IMR-90 (cell line): ENCODE results near the gene RPS3. TPM values are rescaled to one million over a fixed set of nuclear protein-coding genes. Genes with fewer than 3 reads are reported as not detected.

Experiments
- ATAC-seq: fragments of 200-7000 bp; cut with Tn5 transposase; 2 replicates; pipeline ENCODE4 v1.9.1; 2020; ENCODE audit warnings: low read depth, mild to moderate bottlenecking, moderate library complexity
- BruUV-seq: library from RNA; stranded (reverse); fragments of 400-500 nt; replicated peaks from 2 replicates; lab custom pipeline; 2021; lab: Mats Ljungman, UMichigan
- CTCF ChIA-PET: fragments of 300-600 bp; formaldehyde crosslinking; extraction: SDS; loops from one replicate; lab custom pipeline; 2021; ENCODE audit warnings: antibody characterized with exemption; lab: Yijun Ruan, JAX
- POLR2A ChIA-PET: fragments of 300-600 bp; sonication (Branson Sonifier 250); formaldehyde crosslinking; loops from one replicate; lab custom pipeline; 2022; ENCODE audit warnings: antibody characterized with exemption; ENCODE audit not compliant: unreplicated experiment; lab: Charles Lee
- DNase-seq: peaks from one replicate; pipeline ENCODE4 v3.0.0; 2013
- H2AFZ ChIP-seq: replicated peaks from 2 replicates; pipeline ENCODE3; 2013; ENCODE audit warnings: low read length, mild to moderate bottlenecking; ENCODE audit not compliant: poor library complexity
- H2AK5ac ChIP-seq: 2 replicates; pipeline ENCODE4 v1.6.1; 2013; ENCODE audit warnings: low read depth, low read length, inconsistent platforms
- H2AK9ac ChIP-seq: replicated peaks from 2 replicates; pipeline ENCODE3; 2013; ENCODE audit warnings: mild to moderate bottlenecking, low read depth, low read length, moderate library complexity; ENCODE audit not compliant: poor library complexity
- H2BK120ac ChIP-seq: 2 replicates; pipeline ENCODE4 v1.6.1; 2013; ENCODE audit warnings: low read depth, low read length, inconsistent platforms
- H2BK15ac ChIP-seq: 3 replicates; pipeline ENCODE4 v1.6.1; 2013; ENCODE audit warnings: low read depth, low read length, inconsistent platforms
- H2BK20ac ChIP-seq: 2 replicates; pipeline ENCODE4 v1.6.1; 2013; ENCODE audit warnings: low read depth, mild to moderate bottlenecking, inconsistent platforms, low read length, moderate library complexity
- H2BK5ac ChIP-seq: 2 replicates; pipeline ENCODE4 v1.6.1; 2013; ENCODE audit warnings: mild to moderate bottlenecking, low read depth, low read length, inconsistent platforms; ENCODE audit not compliant: poor library complexity, severe bottlenecking
- H3K14ac ChIP-seq: replicated peaks from 2 replicates; pipeline ENCODE4 v1.6.1; 2013; ENCODE audit warnings: low read depth, low read length, inconsistent platforms
- H3K18ac ChIP-seq: 2 replicates; pipeline ENCODE4 v1.6.1; 2013; ENCODE audit warnings: low read depth, low read length, control low read depth
- H3K23ac ChIP-seq: 2 replicates; pipeline ENCODE4 v1.6.1; 2013; ENCODE audit warnings: low read depth, low read length, inconsistent platforms
- H3K27ac ChIP-seq: 2 replicates; pipeline ENCODE4 v1.5.1; 2013; ENCODE audit warnings: mild to moderate bottlenecking, control low read depth, low read length; ENCODE audit not compliant: insufficient read depth
- H3K27me3 ChIP-seq: 2 replicates; pipeline ENCODE4 v1.6.1; 2013; ENCODE audit warnings: low read length; ENCODE audit not compliant: control insufficient read depth, insufficient read depth
- H3K36me3 ChIP-seq: 2 replicates; pipeline ENCODE4 v1.6.1; 2013; ENCODE audit warnings: low read length, mixed read lengths; ENCODE audit not compliant: control insufficient read depth, insufficient read depth
- H3K4ac ChIP-seq: 2 replicates; pipeline ENCODE4 v1.6.1; 2013; ENCODE audit warnings: low read depth, low read length, inconsistent platforms
- H3K4me1 ChIP-seq: 2 replicates; pipeline ENCODE4 v1.6.1; 2013; ENCODE audit warnings: low read length, mixed read lengths; ENCODE audit not compliant: control insufficient read depth, insufficient read depth
- H3K4me2 ChIP-seq: 2 replicates; pipeline ENCODE4 v1.6.1; 2013; ENCODE audit warnings: low read depth, mild to moderate bottlenecking, control low read depth, low read length, moderate library complexity
- H3K4me3 ChIP-seq: 2 replicates; pipeline ENCODE4 v1.5.1; 2013; ENCODE audit warnings: low read depth, mild to moderate bottlenecking, control low read depth, low read length, moderate library complexity; ENCODE audit not compliant: insufficient read depth
- H3K56ac ChIP-seq: 2 replicates; pipeline ENCODE4 v1.6.1; 2013; ENCODE audit warnings: low read length, inconsistent platforms; ENCODE audit not compliant: insufficient read depth; ENCODE audit errors: extremely low read depth
- H3K79me1 ChIP-seq, 2 experiments: 2 replicates each; pipeline ENCODE4 v1.6.1; 2013; ENCODE audit warnings: low read length in 2 of 2, inconsistent platforms in 1 of 2, low read depth in 1 of 2
- H3K9ac ChIP-seq: 2 replicates; pipeline ENCODE4 v1.6.1; 2013; ENCODE audit warnings: low read depth, low read length, control low read depth
- H3K9me1 ChIP-seq: 2 replicates; pipeline ENCODE4 v1.6.1; 2013; ENCODE audit warnings: low read length, inconsistent platforms; ENCODE audit not compliant: insufficient read depth
- H3K9me3 ChIP-seq: 2 replicates; pipeline ENCODE4 v1.6.1; 2013; ENCODE audit warnings: low read length; ENCODE audit not compliant: control insufficient read depth, insufficient read depth
- H4K20me1 ChIP-seq: 2 replicates; pipeline ENCODE4 v1.6.1; 2013; ENCODE audit warnings: low read length, inconsistent platforms; ENCODE audit not compliant: insufficient read depth
- H4K5ac ChIP-seq: 2 replicates; pipeline ENCODE4 v1.6.1; 2013; ENCODE audit warnings: mild to moderate bottlenecking, low read depth, low read length, control low read depth
- H4K8ac ChIP-seq, 2 experiments: 2 replicates each; pipeline ENCODE4 v1.6.1; 2013; ENCODE audit warnings: low read depth in 2 of 2, low read length in 2 of 2, control low read depth in 1 of 2, inconsistent platforms in 1 of 2
- H4K91ac ChIP-seq: 2 replicates; pipeline ENCODE4 v1.6.1; 2013; ENCODE audit warnings: low read depth, low read length, inconsistent platforms; ENCODE audit not compliant: insufficient read depth
- MAZ ChIP-seq: IDR thresholded peaks from 2 replicates; pipeline ENCODE4 v1.6.1; 2012; ENCODE audit warnings: low read depth, mild to moderate bottlenecking, low read length, improper control_type of control experiment, moderate library complexity, borderline replicate concordance
- NFE2L2 ChIP-seq: fragments of 150-350 bp; IDR thresholded peaks from 2 replicates; pipeline ENCODE4 v1.6.1; 2016; ENCODE audit warnings: low read depth, mild to moderate bottlenecking, low read length
- WGBS, 2 experiments: methylation state at CpG; one replicate each; pipeline versions ENCODE4 v1.1.5 to v1.1.7; 2013; ENCODE audit warnings: missing lambda C conversion rate in 2 of 2; ENCODE audit not compliant: insufficient read length in 1 of 2; ENCODE audit errors: extremely low coverage in 2 of 2; 5-methylcytosine and 5-hydroxymethylcytosine counted together
- dilution Hi-C: fragments of 300-500 bp; cut with HindIII; formaldehyde crosslinking; loops from one replicate; pipeline ENCODE4 v1.14.3; 2018; ENCODE audit warnings: low sequenced_read_pairs; ENCODE audit not compliant: unreplicated experiment
- in situ Hi-C: fragments of 300-500 bp; cut with MboI; formaldehyde crosslinking; loops from 3 replicates; pipeline ENCODE4 v1.14.3; 2019; ENCODE audit warnings: low sequenced_read_pairs, inconsistent platforms, mixed read lengths
- intact Hi-C: fragments of 100-400 bp; cut with micrococcal nuclease; formaldehyde crosslinking; loops from 2 replicates; pipeline ENCODE4 v1.10.0; 2022
- polyA plus RNA-seq, 3 experiments: library from polyadenylated mRNA; depleted of rRNA; stranded (reverse); fragments of >200 nt; gene quantifications; 2 replicates each; pipeline ENCODE4 v1.2.3, GENCODE V29; 2012; ENCODE audit warnings: low replicate concordance in 1 of 3
- total RNA-seq: library from RNA; depleted of rRNA; stranded (reverse); fragments of >200 nt; gene quantifications from 2 replicates; pipeline ENCODE4 v1.2.3, GENCODE V29; 2012

Gene RPS3
- total and polyA plus RNA-seq, 2 of the 4 experiments (the other 2 are of a cell fraction): 2,360 to 2,477 TPM

DNA sequence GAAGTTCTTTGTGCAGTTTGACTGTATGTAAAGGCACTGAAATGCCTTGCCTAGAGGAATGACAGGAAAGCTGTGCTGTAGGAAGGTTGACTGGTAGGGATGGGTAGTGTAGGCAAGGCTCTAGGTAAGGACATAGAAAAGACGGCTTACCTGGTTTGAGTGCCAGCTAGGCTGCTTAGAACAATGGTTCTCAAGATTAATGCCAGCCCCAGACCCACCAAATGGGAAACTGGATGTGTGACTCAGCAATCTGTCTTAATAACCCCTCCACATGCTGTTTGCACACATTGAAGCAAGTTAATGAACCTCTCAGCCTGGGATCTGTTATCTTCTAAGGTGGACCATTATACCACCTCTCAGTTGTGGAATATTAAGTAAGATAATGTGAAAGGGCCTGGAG is 3.7 kb downstream of the RPS3 start:
- BruUV-seq: no TSS peak
- Histone ChIP-seq H3K4me1 (peaks cover 5% of the 10 kb centered on the region), H2BK120ac (no peak overlapping the region), H2BK15ac (no peak overlapping the region), H4K91ac (no peak overlapping the region), H3K14ac (no peak overlapping the region), H3K9me3 (no peaks in the 10 kb centered on the region), H3K9ac (peak overlapping the region; percentile 11), H2BK20ac (no peak overlapping the region), H2AK5ac (no peak overlapping the region), H3K27me3 (no peaks in the 10 kb centered on the region), H2AK9ac (no peak overlapping the region), H3K18ac (no peak overlapping the region), H4K5ac (no peak overlapping the region), H3K27ac (no peak overlapping the region), H4K8ac (no peak overlapping the region), H3K4ac (no peak overlapping the region), H3K56ac (no peak overlapping the region), H3K79me1 (peaks cover 14 to 59% of the 10 kb centered on the region in 2 experiments), H3K4me2 (no peak overlapping the region), H3K23ac (peak overlapping the region; percentile 61; the same call in 1 of the 2 replicates), H3K36me3 (peaks cover 58% of the 10 kb centered on the region), H2AFZ (no peak overlapping the region), H4K20me1 (peaks cover 86% of the 10 kb centered on the region), H3K9me1 (peaks cover 6% of the 10 kb centered on the region; the same call in 1 of the 2 replicates), H2BK5ac (no peak overlapping the region), H3K4me3 (no peak overlapping the region)
- peak; percentile 35; the same call in 1 of the 2 replicates for TF ChIP-seq NFE2L2
- no peak for TF ChIP-seq MAZ
- CTCF ChIA-PET: no interaction called here
- intact Hi-C loops: no loop called here
- no CpG with 5 or more reads among the region's 1 CpG for WGBS, 2 experiments
- dilution Hi-C loops: no loop called here
- in situ Hi-C loops: no loop called here
- POLR2A ChIA-PET: no interaction called here
- ATAC-seq (no peak), DNase-seq (no peak)
